Common myeloid progenitor, CD34-positive (primary cell): ENCODE data around the gene RAD18.

ENCODE experiments used
- CTCF ChIA-PET: fragments of 350-600 bp; sonication (Branson Sonifier 250); formaldehyde crosslinking; loops from one replicate; lab custom pipeline; 2021; ENCODE audit warnings: antibody characterized with exemption; lab: Charles Lee
- POLR2A ChIA-PET: fragments of 350-600 bp; sonication (Branson Sonifier 250); formaldehyde crosslinking; loops from one replicate; lab custom pipeline; 2021; ENCODE audit warnings: antibody characterized with exemption; lab: Charles Lee
- DNase-seq, 3 donors: peaks; one replicate each; pipeline versions ENCODE4 v3.0.0 to v3.0.0-alpha.2; 2013
- H3K27ac ChIP-seq, 2 experiments: 1 replicate in 1 of 2; 2 replicates in 1 of 2; pipeline ENCODE4 v1.7.0; 2013; ENCODE audit warnings: inconsistent platforms in 2 of 2, low read length in 2 of 2, mild to moderate bottlenecking in 2 of 2, low read depth in 1 of 2, moderate library complexity in 1 of 2; ENCODE audit not compliant: severe bottlenecking in 2 of 2, insufficient read depth in 1 of 2, poor library complexity in 1 of 2
- H3K27me3 ChIP-seq, 5 experiments: replicated peaks in 2 of 5; 1 replicate in 3 of 5; 2 replicates in 2 of 5; pipeline versions ENCODE4 v1.6.1 to v1.7.0; 2013; ENCODE audit warnings: low read length in 4 of 5, mild to moderate bottlenecking in 2 of 5, moderate library complexity in 2 of 5, inconsistent platforms in 1 of 5; ENCODE audit not compliant: insufficient read depth in 5 of 5, control insufficient read depth in 4 of 5
- H3K36me3 ChIP-seq, 4 experiments: 1 replicate in 2 of 4; 2 replicates in 2 of 4; pipeline versions ENCODE4 v1.6.1 to v1.7.0; 2013; ENCODE audit warnings: low read length in 3 of 4, control low read depth in 1 of 4, mild to moderate bottlenecking in 1 of 4; ENCODE audit not compliant: control insufficient read depth in 4 of 4, insufficient read depth in 4 of 4
- H3K4me1 ChIP-seq, 4 experiments: 1 replicate in 3 of 4; 2 replicates in 1 of 4; pipeline versions ENCODE4 v1.6.1 to v1.7.1; 2013; ENCODE audit warnings: low read length in 3 of 4, mild to moderate bottlenecking in 3 of 4, control low read depth in 1 of 4, inconsistent platforms in 1 of 4, moderate library complexity in 1 of 4; ENCODE audit not compliant: control insufficient read depth in 4 of 4, insufficient read depth in 4 of 4; ENCODE audit errors: control extremely low read depth in 1 of 4
- H3K4me3 ChIP-seq, 7 experiments: 1 replicate in 4 of 7; 2 replicates in 3 of 7; pipeline versions ENCODE4 v1.5.1 to v1.7.0; 2013; ENCODE audit warnings: mild to moderate bottlenecking in 7 of 7, low read length in 6 of 7, moderate library complexity in 6 of 7, inconsistent platforms in 2 of 7, low read depth in 2 of 7, control low read depth in 1 of 7; ENCODE audit not compliant: insufficient read depth in 4 of 7, control insufficient read depth in 1 of 7; ENCODE audit errors: extremely low read depth in 1 of 7
- H3K9me3 ChIP-seq, 5 experiments: 1 replicate in 4 of 5; 2 replicates in 1 of 5; pipeline versions ENCODE4 v1.6.1 to v1.7.1; 2013; ENCODE audit warnings: low read length in 4 of 5, mild to moderate bottlenecking in 2 of 5, inconsistent platforms in 1 of 5, low read depth in 1 of 5, moderate library complexity in 1 of 5; ENCODE audit not compliant: control insufficient read depth in 4 of 5, insufficient read depth in 2 of 5; ENCODE audit errors: control extremely low read depth in 1 of 5
- WGBS: methylation state at CpG from one replicate; pipeline ENCODE4 v1.1.5; 2013; ENCODE audit not compliant: insufficient coverage; 5-methylcytosine and 5-hydroxymethylcytosine counted together

Gene RAD18

DNA sequence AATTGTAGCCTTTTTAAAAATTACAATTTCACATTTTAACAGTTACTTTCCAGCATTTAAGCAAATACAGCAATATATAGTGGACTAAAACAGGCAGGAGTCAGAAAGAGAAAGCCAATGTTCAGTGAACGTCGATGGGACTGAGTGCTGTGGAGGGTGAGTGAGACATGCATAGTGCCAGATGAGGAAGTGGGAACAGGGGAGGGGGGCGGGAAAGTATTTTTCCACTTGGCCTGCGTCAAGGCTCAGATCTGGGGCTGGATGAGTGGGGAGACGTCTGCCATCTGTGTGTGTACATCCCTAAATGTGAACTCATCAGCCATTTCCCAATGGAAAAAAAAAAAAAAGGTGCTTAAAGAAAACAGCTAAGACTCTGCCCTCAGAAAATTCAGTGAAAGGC lies 19.2 kb upstream of the RAD18 start:
- Histone ChIP-seq H3K27me3 (peaks cover 0 to 13% (median 2%) of the 10 kb centered on the region in 5 experiments), H3K36me3 (no peaks in the 10 kb centered on the region), H3K4me3 (no peak overlapping the region), H3K27ac (no peak overlapping the region), H3K4me1 (peaks cover 5 to 13% (median 5%) of the 10 kb centered on the region in 4 experiments), H3K9me3 (peaks cover 0 to 10% (median 6%) of the 10 kb centered on the region in 5 experiments)
- POLR2A ChIA-PET, result no interaction called here
- 0% methylated on average over 2 of the region's 5 CpGs for WGBS
- peak in 2 of 3 donors; percentile 33 to 38 for DNase-seq
- CTCF ChIA-PET, result interaction anchor here (3.2 kb wide), 1 partner anchor 320 kb away, joined by 8 read pairs; no protein-coding TSS in a partner anchor

DNA sequence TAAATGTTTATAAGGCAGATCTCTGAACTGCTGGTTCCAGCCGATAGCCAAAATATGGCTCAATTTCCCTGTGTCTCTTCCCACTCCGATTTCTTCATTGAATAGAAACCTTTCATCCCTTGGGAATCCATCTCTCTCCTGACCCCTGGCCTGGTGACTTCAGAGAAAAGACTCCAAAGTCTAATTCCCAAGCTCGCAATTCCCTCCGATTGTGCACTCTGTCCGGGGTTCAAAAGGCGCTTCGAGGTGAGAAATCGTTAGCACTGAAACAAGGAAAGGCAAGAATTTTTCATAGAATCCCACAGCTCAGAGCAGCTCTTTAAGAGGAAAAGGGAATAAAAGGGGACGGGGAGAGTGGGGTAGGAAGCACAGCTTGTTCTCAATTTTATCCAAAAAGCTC lies 18.4 kb upstream of the RAD18 start:
- Histone ChIP-seq H3K9me3 (peaks cover 0 to 10% (median 6%) of the 10 kb centered on the region in 5 experiments), H3K36me3 (no peaks in the 10 kb centered on the region), H3K27me3 (peaks cover 0 to 15% (median 2%) of the 10 kb centered on the region in 5 experiments), H3K4me1 (peaks cover 2 to 13% (median 4%) of the 10 kb centered on the region in 4 experiments), H3K27ac (no peak overlapping the region), H3K4me3 (no peak overlapping the region)
- CTCF ChIA-PET, result interaction anchor here (3.0 to 3.2 kb wide), 2 partner anchors 10 to 321 kb away, joined by 8 to 10 read pairs; no protein-coding TSS in a partner anchor
- DNase-seq, result no peak
- 94% methylated on average over 9 of the region's 9 CpGs for WGBS
- POLR2A ChIA-PET, result no interaction called here

GRCh38 chr3:8981296-8981695 lies 18.0 kb upstream of the RAD18 start:
- Histone ChIP-seq H3K9me3 (peaks cover 0 to 10% (median 6%) of the 10 kb centered on the region in 5 experiments), H3K4me1 (peaks cover 2 to 13% (median 4%) of the 10 kb centered on the region in 4 experiments), H3K36me3 (no peaks in the 10 kb centered on the region), H3K27ac (no peak overlapping the region), H3K4me3 (no peak overlapping the region), H3K27me3 (peaks cover 0 to 15% (median 2%) of the 10 kb centered on the region in 5 experiments)
- ChIA-PET POLR2A (no interaction called here), CTCF (interaction anchor here (2.3 to 3.2 kb wide), 3 partner anchors 8 to 321 kb away, joined by 7 to 10 read pairs (median 8); no protein-coding TSS in a partner anchor)
- no peak for DNase-seq
- WGBS, result 60% methylated on average over 1 of the region's 9 CpGs

- DNase-seq, result no peak
- 94% methylated on average over 6 of the region's 6 CpGs for WGBS
- ChIA-PET POLR2A (no interaction called here), CTCF (interaction anchor here (1.1 to 3.2 kb wide), 5 partner anchors 8 to 332 kb away, joined by 3 to 10 read pairs (median 7); no protein-coding TSS in a partner anchor)
- H3K27me3 ChIP-seq, result peaks cover 0 to 15% (median 2%) of the 10 kb centered on the region in 5 experiments
- peaks cover 2 to 13% (median 4%) of the 10 kb centered on the region in 4 experiments for H3K4me1 ChIP-seq
- H3K4me3 ChIP-seq, result no peak overlapping the region
- no peak overlapping the region for H3K27ac ChIP-seq
- H3K36me3 ChIP-seq, result no peaks in the 10 kb centered on the region
- H3K9me3 ChIP-seq, result peaks cover 0 to 10% (median 6%) of the 10 kb centered on the region in 5 experiments
Measured at GRCh38 chr3:8980756-8981257, 17.5 kb upstream of the RAD18 start.

DNA sequence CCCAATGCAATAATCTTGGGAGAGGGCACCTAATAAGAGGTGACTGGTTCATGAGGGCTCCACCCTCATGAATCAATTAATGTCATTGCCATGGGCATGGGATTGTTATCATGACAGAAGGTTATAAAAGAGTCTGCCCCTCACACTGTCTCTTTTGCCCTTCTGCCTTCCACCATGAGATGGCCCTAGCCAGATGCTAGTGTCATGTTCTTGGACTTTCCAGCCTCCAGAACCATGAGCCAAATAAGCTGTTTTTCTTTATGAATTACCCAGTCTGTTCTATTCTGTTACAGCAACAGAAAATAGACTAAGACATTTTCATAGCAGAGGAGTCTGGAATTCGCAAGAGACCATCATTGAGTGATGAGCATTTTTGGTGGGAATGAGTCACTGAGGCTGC lies 16.0 kb upstream of the RAD18 start:
- Histone ChIP-seq H3K27me3 (peaks cover 0 to 15% (median 2%) of the 10 kb centered on the region in 5 experiments), H3K27ac (no peak overlapping the region), H3K4me1 (peaks cover 2 to 13% (median 4%) of the 10 kb centered on the region in 4 experiments), H3K4me3 (no peak overlapping the region), H3K36me3 (no peaks in the 10 kb centered on the region), H3K9me3 (peaks cover 0 to 10% (median 6%) of the 10 kb centered on the region in 5 experiments)
- POLR2A ChIA-PET, result no interaction called here
- CTCF ChIA-PET, result interaction anchor here (1.1 to 3.0 kb wide), 3 partner anchors 8 to 324 kb away, joined by 3 to 10 read pairs (median 7); no protein-coding TSS in a partner anchor
- 100% methylated on average over 1 of the region's 1 CpG for WGBS
- DNase-seq, result no peak

DNA sequence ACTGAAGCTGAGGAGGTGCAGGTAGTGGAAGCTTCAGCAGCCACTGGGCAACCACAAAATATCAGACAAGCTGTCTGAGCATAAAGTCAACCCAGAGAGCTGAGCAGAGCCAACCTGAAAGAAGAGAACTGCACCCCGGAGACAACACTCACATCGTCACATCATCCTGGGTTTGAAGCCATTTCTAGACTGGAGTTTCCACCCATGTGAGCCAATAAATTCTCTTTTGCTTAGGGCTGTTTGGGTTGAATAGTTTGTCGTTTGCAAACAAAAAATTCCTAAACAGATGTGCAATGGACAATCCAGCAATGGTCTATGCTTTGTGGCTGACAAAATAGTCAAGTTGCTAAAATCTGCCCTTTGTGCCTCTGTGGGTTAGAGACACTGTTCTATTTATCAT lies 15.3 kb upstream of the RAD18 start:
- Histone ChIP-seq H3K36me3 (no peaks in the 10 kb centered on the region), H3K4me3 (no peak overlapping the region), H3K27ac (no peak overlapping the region), H3K9me3 (peaks cover 0 to 10% (median 6%) of the 10 kb centered on the region in 5 experiments), H3K27me3 (peaks cover 0 to 15% (median 2%) of the 10 kb centered on the region in 5 experiments), H3K4me1 (peaks cover 2 to 13% (median 4%) of the 10 kb centered on the region in 4 experiments)
- ChIA-PET POLR2A (no interaction called here), CTCF (interaction anchor here (1.1 to 1.6 kb wide), 4 partner anchors 9 to 324 kb away, joined by 3 to 5 read pairs (median 4); no protein-coding TSS in a partner anchor)
- DNase-seq, result no peak
- 100% methylated on average over 1 of the region's 3 CpGs for WGBS
